Calu3 (cell line): ENCODE results near the gene NEIL1. TPM values are rescaled to one million over a fixed set of nuclear protein-coding genes. Genes with fewer than 3 reads are reported as not detected.

Experiments used
- BruUV-seq: library from RNA; stranded (reverse); fragments of 400-500 nt; replicated peaks from 2 replicates; lab custom pipeline; 2021; lab: Mats Ljungman, UMichigan
- CTCF ChIA-PET: fragments of 300-600 bp; sonication (Branson Sonifier 250); formaldehyde crosslinking; loops from one replicate; lab custom pipeline; 2022; ENCODE audit warnings: antibody characterized with exemption; lab: Charles Lee
- DNase-seq: peaks from one replicate; pipeline ENCODE4 v3.0.0; 2022
- H3K27ac Mint-ChIP-seq: one replicate; pipeline ENCODE4 v1.8.0; 2022; ENCODE audit warnings: mixed read lengths; ENCODE audit not compliant: unreplicated experiment
- H3K27me3 Mint-ChIP-seq: one replicate; pipeline ENCODE4 v1.8.0; 2022; ENCODE audit warnings: mixed read lengths; ENCODE audit not compliant: unreplicated experiment
- H3K36me3 Mint-ChIP-seq: one replicate; pipeline ENCODE4 v1.8.0; 2022; ENCODE audit warnings: mild to moderate bottlenecking, moderate library complexity, mixed read lengths; ENCODE audit not compliant: insufficient read depth, unreplicated experiment
- H3K4me1 Mint-ChIP-seq: one replicate; pipeline ENCODE4 v1.8.0; 2022; ENCODE audit warnings: mild to moderate bottlenecking, low read depth, mixed read lengths; ENCODE audit not compliant: unreplicated experiment
- H3K4me3 Mint-ChIP-seq: one replicate; pipeline ENCODE4 v1.8.0; 2022; ENCODE audit warnings: mild to moderate bottlenecking, low read depth, moderate library complexity, mixed read lengths; ENCODE audit not compliant: unreplicated experiment
- H3K9me3 Mint-ChIP-seq: one replicate; pipeline ENCODE4 v1.8.0; 2022; ENCODE audit warnings: low read depth, mixed read lengths; ENCODE audit not compliant: unreplicated experiment
- intact Hi-C: fragments of 100-400 bp; cut with micrococcal nuclease; formaldehyde crosslinking; loops from one replicate; pipeline ENCODE4 v1.10.0; 2022; ENCODE audit not compliant: unreplicated experiment
- total RNA-seq: library from RNA; stranded (reverse); gene quantifications from 2 replicates; pipeline ENCODE4 v1.2.3, GENCODE V29; 2022
- TF ChIP-seq, protein P1 (sequence below): fragments of 200-600 bp; IDR thresholded peaks from one replicate; pipeline ENCODE4 v1.8.0; 2022; ENCODE audit warnings: antibody characterized with exemption; ENCODE audit not compliant: unreplicated experiment

NEIL1 gene
- total RNA-seq, 1 experiment from 2014 or later, result 13.2 TPM

DNA sequence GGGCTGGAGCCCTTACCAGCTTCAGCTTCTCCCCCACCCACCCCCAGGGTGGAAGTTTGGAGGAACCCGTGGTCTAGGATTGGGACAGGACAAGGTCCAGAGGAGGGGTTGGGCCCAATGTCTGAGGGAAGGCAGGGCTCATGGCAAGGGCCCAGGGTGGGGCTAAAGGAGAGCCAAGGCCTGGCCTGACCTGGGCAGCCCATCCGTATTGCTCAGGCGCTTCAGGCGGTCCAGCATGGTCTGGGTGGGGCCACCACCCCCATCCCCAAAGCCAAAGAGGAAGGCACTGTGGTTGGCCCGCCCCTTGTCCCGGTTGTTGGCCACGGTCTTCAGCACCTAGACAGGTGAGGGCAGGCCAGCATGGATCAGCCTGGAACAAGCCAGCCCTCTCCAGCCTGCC is 14.0 kb downstream of the NEIL1 start:
- Mint-ChIP-seq H3K27me3 (no peaks in the 10 kb centered on the region), H3K27ac (no peak overlapping the region), H3K4me3 (no peak overlapping the region), H3K4me1 (no peaks in the 10 kb centered on the region), H3K36me3 (peaks cover 40% of the 10 kb centered on the region), H3K9me3 (no peaks in the 10 kb centered on the region)
- TF ChIP-seq, protein P1, sequence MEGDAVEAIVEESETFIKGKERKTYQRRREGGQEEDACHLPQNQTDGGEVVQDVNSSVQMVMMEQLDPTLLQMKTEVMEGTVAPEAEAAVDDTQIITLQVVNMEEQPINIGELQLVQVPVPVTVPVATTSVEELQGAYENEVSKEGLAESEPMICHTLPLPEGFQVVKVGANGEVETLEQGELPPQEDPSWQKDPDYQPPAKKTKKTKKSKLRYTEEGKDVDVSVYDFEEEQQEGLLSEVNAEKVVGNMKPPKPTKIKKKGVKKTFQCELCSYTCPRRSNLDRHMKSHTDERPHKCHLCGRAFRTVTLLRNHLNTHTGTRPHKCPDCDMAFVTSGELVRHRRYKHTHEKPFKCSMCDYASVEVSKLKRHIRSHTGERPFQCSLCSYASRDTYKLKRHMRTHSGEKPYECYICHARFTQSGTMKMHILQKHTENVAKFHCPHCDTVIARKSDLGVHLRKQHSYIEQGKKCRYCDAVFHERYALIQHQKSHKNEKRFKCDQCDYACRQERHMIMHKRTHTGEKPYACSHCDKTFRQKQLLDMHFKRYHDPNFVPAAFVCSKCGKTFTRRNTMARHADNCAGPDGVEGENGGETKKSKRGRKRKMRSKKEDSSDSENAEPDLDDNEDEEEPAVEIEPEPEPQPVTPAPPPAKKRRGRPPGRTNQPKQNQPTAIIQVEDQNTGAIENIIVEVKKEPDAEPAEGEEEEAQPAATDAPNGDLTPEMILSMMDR, result no peak
- BruUV-seq, result no TSS peak
- CTCF ChIA-PET, result no interaction called here
- intact Hi-C loops, result loop anchor here (10.0 kb wide), 1 partner anchor 284 kb away; the partner anchor contains the start of genes IMP3 and SNX33
- DNase-seq, result no peak

DNA sequence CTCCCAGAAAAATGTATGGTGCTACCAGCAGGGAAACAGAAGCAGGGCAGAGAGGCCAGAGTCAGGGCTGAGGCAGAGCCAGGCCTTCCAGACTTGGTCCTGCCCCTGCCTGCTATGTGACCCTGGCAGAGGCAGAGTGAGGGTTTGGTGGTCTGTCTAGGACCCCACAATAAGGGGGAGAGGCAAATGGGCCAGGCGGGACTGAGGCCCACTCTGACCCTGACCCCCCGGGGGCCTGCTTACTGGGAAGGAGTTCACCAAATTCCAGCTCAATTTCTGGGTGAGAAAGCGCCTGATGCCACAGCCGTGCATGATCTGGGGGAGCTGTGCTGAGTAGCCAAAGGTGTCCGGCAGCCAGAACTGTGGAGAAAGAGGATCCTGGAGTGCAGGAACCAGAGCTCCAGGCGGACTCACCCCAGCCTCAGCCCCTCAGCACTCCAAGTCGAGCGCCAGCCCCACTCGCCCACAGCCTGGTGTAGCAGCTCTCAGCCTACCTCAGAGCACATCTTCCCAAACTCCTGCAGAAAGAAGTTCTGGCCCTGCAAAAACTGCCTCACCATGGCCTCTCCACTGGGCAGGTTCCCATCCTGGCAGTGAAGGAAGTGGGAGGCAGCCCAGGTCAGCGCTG is 14.6 kb downstream of the NEIL1 start:
- H3K4me1 Mint-ChIP-seq, result no peaks in the 10 kb centered on the region
- H3K27me3 Mint-ChIP-seq, result no peaks in the 10 kb centered on the region
- peaks cover 34% of the 10 kb centered on the region for H3K36me3 Mint-ChIP-seq
- no peak overlapping the region for H3K4me3 Mint-ChIP-seq
- intact Hi-C loops, result loop anchor here (10.0 kb wide), 1 partner anchor 283 kb away; the partner anchor contains the start of genes IMP3 and SNX33
- TF ChIP-seq, protein P1, result no peak
- BruUV-seq, result no TSS peak
- H3K27ac Mint-ChIP-seq, result no peak overlapping the region
- no peak for DNase-seq
- CTCF ChIA-PET, result interaction anchor here (0.6 kb wide), 1 partner anchor 218 kb away, joined by 5 read pairs; the partner anchor contains the start of gene PTPN9
- H3K9me3 Mint-ChIP-seq, result no peaks in the 10 kb centered on the region

DNA sequence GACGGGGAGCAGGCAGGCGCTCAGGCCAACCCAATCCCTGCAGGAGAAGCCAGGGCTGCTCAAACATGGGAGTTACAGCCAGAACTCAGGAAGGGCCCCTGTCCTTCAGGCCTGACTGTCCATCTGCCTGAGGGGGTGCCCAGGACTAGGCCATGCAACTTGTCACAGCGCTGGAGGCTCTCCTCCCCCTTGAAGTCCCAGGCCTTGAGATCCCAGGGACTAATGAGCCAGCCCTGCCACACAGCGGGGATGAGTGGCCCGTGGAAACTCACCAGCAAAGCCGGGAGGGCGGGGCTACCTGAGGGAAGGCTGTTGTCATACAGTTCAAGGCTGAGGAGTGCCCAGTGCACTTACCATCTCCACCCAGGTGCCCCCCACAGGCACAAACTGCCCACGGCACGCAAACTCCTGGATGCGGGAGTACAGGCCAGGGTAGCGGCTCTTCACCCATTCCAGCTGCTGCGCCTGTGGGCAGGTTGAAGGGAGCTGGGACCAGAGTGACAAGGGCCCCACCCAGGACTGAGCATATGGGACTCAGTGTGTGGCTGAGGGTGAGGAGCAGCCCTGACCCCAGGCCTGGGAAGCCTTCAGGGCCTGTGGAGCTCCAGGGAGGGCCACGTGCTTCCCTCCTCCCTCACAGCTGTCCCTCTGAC is 15.3 kb downstream of the NEIL1 start:
- H3K27me3 Mint-ChIP-seq, result no peaks in the 10 kb centered on the region
- H3K27ac Mint-ChIP-seq, result no peak overlapping the region
- H3K9me3 Mint-ChIP-seq, result no peaks in the 10 kb centered on the region
- TF ChIP-seq, protein P1, result no peak
- intact Hi-C loops, result loop anchor here (10.0 kb wide), 1 partner anchor 283 kb away; the partner anchor contains the start of genes IMP3 and SNX33
- CTCF ChIA-PET, result no interaction called here
- peaks cover 33% of the 10 kb centered on the region for H3K36me3 Mint-ChIP-seq
- no peaks in the 10 kb centered on the region for H3K4me1 Mint-ChIP-seq
- no peak for DNase-seq
- no peak overlapping the region for H3K4me3 Mint-ChIP-seq
- no TSS peak for BruUV-seq

DNA sequence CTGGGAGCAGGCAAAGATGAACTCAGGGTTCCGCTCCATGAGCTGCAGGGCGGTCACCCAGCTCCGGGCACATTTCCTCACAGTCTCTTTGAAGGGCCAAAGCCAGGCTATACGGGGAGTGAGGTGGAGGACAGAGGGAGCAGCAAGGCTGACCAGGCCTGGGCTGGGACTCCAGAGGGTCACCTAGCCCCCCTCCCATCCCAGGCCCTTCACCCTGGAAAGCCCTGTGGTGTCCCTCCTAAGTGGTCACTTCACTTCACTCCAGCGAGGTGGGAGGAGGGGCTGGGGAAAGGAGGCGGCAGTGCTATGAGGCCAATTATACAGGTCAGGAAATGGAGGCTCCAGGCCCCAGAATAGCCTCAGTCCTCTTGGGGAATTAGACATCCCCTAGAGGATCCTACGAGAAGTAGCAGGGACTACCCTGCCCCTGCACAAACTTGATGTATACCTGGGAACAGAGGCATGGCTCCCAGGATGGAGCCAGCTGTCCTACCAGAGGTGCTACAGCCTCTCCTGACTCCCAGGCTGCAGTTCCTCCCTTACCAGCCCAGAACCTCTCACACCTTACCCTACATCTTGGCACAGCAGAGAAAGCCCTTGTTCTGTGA is 15.9 kb downstream of the NEIL1 start:
- Mint-ChIP-seq H3K27me3 (no peaks in the 10 kb centered on the region), H3K9me3 (no peaks in the 10 kb centered on the region), H3K36me3 (peaks cover 31% of the 10 kb centered on the region), H3K4me1 (no peaks in the 10 kb centered on the region), H3K4me3 (no peak overlapping the region), H3K27ac (no peak overlapping the region)
- intact Hi-C loops, result loop anchor here (10.0 kb wide), 1 partner anchor 282 kb away; the partner anchor contains the start of genes IMP3 and SNX33
- DNase-seq, result no peak
- BruUV-seq, result no TSS peak
- TF ChIP-seq, protein P1, result no peak
- CTCF ChIA-PET, result no interaction called here
